Kasumi-1 (cell line): ENCODE data around the gene EEF2.
"Not testable (repeated sequence)": the region's sequence is repeated elsewhere in the genome, so short reads cannot be mapped to it uniquely, and the experiment has no call there.

Experiments
- DNase-seq, 2 experiments: peaks; one replicate each; lab custom pipeline; 2025; lab: John Stamatoyannopoulos, UW

Gene EEF2

GRCh38 chr19:4014541-4015491 lies 29.6 kb upstream of the EEF2 start:
- DNase-seq = no peak

DNA sequence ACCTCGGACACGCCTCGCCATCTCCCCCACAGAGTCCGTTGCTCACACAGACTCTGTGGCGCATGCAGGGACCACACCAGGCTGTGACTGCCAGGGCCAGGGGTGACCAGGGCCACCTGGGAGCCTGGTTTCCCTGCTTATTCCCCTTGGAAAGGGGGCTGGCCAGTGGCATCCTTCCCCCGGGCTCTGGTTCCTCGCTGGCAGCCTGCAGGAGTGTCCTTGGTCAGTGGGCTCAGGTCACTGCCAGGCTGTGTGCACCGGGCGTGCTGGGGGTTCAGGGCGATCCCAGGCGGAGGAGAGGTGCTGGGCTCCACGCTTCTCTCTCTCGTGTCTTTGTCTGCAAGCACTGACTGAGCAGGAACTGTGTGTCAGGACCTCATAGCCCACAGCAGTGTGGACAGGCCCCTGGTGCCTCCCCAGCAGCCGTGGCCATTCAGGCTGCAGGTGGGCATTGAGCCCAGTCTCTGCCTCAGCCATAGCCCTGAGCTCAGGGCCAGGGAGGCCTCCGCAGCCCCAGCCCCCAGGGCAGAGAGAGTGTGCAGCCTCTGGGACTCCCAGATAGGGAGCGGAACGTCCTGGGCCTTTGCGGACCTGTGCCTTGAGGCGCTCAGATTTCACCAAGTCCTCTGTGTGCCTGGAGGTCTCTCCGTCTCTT lies 28.8 kb upstream of the EEF2 start:
- no peak for DNase-seq

GRCh38 chr19:4012975-4013634 lies 27.8 kb upstream of the EEF2 start:
- DNase-seq = no peak

DNA sequence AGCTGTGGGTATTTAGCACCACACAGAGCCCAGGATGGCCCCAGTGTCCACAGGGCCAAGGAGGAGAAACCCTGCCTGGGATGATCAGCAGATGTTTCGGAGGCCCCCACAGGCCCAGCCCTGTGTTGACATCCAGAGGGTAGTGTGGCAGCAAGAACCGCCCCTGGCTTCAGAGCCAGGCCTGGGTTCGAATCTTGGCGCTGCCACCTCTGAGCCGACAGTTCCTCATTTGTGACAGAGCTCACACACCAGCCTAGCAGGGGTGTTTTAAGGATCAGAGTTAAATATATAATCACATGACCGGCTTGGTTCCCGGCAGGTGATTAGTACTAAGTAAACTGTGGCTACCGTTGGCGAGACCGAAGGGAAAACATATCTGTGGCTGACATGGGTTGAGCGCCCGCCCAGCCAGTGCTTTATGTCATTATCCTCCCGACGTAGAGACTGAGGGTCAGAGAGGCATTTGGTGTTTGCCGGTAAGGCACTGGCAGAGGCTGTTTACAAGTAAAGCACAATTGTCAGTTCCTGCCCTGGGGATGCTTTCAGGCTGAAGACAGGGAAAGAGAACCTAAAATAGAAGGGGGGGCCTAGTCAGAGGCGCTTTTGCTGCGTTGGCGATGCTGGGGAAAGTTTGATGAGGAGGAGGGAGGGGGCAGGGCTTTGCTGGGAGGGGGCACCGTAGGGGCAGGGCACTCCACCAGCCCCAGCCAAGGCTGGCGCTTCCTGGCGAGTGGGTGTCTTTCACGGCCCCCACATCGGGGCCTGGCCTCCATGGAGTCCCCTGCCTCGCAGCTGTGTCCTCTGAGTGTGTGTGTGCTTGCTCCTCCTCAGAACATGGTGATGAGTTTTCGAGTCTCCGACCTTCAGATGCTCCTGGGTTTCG lies 27.1 kb upstream of the EEF2 start:
- DNase-seq = no peak

GRCh38 chr19:4011430-4011829 lies 26.2 kb upstream of the EEF2 start:
- DNase-seq = not testable (repeated sequence)

- no peak for DNase-seq
These were observed 25.5 kb upstream of the EEF2 start for GRCh38 chr19:4010808-4011110.

DNA sequence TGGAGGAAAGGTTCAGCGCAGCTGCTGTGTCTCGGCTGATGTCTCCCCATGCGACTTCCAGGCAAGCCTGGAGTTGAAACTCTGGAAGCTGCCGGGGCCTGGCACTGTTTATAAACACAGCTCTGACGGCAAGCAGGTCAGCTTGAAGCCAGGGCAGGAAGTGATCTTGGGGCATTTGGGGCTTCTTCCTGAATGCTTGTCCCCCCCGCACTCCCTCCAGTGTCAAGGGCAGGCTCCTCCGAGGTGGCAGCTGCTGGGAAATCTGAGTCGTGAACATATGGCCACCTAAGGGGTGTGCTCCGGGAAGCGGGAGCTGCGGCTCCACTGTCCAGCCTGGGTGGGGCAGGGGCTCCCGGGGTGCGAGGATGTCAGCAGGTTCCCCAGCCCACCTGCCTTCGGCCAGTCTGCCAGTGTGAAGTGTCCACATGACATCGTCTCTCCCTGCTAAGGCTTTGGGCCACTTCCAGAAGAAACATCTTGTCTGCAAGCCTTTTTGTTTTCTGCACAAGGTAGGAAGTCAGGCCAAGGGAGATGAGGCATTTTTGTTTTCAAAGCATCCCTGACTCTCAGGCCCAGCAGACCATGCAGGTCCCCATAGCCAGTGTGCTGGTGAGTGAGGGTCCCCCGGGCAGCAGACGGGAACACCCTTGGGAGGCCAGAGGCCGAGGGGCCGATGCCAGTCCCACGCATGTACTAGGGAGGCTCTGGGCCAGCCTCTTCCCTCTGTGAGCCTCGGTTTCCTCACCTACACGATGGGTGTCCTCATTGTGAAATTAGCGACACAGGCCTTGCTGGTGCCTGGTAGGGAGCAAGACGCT lies 24.9 kb upstream of the EEF2 start:
- DNase-seq = no peak

- peak; percentile 16 to 22 for DNase-seq
These were observed 22.7 kb upstream of the EEF2 start for GRCh38 chr19:4007836-4008539.

- peak; percentile 87 to 95 for DNase-seq
These were observed 22.0 kb upstream of the EEF2 start, which contains the start of gene PIAS4 for GRCh38 chr19:4007021-4007835. PIAS4 (plus strand) TSS chr19:4007736; CDS start chr19:4007761, 25 bp downstream.

GRCh38 chr19:4005436-4005835 lies 20.2 kb upstream of the EEF2 start:
- DNase-seq = not testable (repeated sequence)

DNA sequence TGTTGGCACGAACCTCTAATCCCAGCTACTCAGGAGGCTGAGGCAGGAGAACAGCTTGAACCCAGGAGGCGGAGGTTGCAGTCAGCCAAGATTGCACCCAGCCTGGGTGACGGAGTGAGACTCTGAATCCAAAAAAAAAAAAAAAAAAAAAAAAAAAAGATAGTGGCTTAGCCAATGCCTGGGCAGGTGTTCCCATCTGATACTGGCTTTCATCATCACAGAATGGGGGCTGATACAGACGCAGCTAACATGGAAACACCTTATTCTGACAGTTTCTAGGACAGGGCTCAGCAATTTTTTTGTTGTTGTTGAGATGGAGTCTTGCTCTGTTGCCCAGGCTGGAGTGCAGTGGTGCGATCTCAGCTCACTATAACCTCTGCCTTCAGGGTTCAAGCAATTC lies 15.5 kb upstream of the EEF2 start:
- not testable (repeated sequence) for DNase-seq

DNA sequence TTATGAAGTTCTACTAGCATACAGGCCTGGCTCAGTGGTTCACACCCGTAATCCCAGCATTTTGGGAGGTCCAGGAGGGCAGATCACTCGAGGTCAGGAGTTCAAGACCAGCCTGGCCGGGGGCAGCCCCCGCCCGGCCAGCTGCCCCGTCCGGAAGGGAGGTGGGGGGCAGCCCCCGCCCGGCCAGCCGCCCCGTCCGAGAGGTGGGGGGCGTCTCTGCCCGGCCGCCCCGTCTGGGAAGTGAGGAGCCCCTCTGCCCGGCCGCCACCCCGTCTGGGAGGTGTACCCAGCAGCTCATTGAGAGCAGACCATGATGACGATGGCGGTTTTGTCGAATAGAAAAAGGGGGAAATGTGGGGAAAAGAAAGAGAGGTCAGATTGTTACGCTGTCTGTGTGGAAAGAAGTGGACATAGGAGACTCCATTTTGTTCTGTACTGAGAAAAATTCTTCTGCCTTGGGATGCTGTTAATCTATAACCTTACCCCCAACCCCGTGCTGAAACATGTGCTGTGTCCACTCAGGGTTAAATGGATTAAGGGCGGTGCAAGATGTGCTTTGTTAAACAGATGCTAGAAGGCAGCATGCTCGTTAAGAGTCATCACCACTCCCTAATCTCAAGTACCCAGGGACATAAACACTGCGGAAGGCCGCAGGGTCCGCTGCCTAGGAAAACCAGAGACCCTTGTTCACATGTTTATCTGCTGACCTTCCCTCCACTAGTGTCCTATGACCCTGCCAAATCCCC lies 13.6 kb upstream of the EEF2 start:
- not testable (repeated sequence) for DNase-seq

- no peak for DNase-seq
These were observed 10.3 kb upstream of the EEF2 start for GRCh38 chr19:3995607-3996006.

DNA sequence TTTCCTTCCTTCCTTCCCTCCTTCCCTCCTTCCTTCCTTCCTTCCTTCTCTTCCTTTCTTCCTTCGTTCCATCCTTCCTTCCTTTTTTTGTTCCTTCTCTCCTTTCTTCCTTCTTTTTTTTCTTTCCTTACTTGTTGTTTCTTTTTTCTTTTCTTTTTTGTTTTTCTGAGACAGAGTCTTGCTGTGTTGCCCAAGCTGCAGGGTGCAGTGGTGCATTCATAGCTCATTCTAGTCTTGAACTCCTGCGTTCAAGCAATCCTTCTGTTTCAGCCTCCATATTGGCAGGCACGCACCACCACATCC lies 5.5 kb upstream of the EEF2 start:
- DNase-seq = no peak

DNA sequence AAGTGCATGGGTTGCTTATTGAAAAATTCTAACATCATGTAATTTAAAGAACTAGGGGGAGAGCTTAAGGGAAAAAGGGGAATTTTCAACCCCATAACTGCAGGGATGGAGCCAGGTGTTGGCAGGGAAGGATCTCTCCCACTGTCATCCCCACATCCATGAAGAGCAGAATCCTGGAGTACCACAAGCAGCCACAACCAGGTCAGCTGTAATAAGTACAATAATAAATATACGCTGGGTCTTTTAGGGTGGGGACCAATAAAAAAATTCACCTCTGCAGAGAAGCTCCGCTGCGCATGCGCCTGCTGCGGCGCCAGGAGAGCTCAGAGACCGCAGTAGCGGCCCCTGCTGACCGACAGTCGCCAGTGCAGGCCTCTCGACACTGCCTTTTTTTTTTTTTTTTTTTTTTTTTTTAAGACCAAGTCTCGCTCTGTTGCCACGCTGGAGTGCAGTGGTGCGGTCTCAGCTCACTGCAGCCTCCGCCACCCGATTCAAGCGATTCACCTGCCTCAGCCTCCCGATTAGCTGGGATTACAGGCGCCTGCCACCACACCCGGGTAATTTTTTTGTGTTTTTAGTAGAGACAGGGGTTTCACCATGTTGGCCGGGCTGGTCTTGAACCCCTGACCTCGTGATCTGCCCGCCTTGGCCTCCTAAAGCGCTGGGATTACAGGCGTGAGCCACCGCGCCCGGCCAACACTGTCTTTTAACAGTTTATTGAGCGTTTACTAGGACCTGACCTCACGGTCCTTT lies 2.5 kb upstream of the EEF2 start:
- DNase-seq = peak; percentile 63 to 73

DNA sequence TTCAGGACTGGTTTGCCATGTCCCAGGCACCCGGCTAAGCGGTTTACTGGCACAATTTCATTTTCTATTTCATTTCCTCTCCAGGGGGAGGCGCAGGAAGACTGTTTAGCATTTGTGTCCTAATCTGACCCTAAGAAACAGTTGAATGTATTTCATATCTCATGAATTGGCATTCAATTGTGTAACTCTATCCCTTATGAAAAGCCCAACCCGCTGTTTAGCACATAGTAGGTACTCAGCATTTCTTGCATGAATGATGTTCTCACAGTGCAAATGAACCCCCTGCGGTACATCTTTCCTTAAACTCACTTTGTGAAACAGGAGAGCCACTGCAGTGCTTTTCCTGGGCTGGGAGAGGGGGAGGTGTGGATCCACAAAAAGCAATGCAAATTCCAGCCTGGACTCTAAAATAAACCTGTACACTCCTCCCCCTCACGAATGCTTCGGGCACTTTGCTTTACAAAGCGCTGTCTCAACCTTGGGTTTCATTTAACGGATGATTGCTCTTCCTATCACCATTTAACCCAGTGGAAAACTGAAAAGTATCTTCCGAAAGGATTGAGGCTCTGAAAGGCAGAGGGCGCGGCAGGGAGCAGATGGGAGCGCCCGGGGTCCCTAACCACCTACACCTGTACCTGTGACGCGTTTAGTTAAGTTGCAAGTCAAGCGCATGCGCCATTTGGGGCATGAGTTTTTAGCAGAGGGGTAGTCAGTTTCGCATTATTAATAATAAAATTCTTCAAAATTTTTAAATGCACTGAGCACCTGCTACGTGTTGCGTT lies 1.2 kb upstream of the EEF2 start:
- DNase-seq = peak; percentile 91 to 94

DNA sequence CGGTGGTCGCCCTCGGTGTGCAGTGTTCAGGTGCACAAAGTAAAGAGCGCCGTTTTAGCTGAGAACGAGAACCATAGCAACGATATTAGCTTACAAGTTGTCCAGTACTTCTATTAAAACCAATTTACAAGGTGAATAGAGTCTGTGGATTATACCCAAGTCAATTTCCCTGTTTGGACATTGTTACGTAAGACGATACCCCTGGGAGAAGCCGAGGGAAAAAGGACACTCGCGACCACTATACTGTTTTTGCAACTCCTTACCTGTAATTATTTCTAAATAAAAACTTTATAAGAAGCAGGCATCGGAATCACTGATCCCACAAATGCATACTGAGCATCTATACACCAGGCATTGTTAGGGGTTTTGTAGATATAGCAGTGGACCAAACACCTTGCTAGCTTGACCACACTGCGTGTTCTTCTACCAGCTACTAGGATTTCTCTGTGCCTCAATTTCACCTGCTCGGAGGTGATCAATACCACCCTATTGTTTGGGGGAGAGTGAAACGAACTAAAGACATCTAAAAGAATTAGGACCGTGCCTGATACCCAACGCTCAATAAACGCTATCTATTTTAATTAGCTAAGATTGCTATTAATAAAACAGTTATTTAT lies 488 bp upstream of the EEF2 start:
- DNase-seq = peak in 1 of 2 experiments; percentile 49
